Ureter (tissue), 1 donor: Measurements from ENCODE around the gene TFB2M. TPM values are rescaled to one million over a fixed set of nuclear protein-coding genes. Genes with fewer than 3 reads are reported as not detected.

Experiments used
- DNase-seq: peaks from one replicate; pipeline ENCODE4 v3.0.0-alpha.2; 2020; ENCODE audit warnings: low spot score
- total RNA-seq: library from RNA; stranded (reverse); gene quantifications from one replicate; pipeline ENCODE4 v1.2.4, GENCODE V29; 2023
- donor health status: DM: yes; HTN: yes; CAD: no.

Gene TFB2M
- total RNA-seq, 1 donor from 2014 or later, result 13.6 TPM

DNA sequence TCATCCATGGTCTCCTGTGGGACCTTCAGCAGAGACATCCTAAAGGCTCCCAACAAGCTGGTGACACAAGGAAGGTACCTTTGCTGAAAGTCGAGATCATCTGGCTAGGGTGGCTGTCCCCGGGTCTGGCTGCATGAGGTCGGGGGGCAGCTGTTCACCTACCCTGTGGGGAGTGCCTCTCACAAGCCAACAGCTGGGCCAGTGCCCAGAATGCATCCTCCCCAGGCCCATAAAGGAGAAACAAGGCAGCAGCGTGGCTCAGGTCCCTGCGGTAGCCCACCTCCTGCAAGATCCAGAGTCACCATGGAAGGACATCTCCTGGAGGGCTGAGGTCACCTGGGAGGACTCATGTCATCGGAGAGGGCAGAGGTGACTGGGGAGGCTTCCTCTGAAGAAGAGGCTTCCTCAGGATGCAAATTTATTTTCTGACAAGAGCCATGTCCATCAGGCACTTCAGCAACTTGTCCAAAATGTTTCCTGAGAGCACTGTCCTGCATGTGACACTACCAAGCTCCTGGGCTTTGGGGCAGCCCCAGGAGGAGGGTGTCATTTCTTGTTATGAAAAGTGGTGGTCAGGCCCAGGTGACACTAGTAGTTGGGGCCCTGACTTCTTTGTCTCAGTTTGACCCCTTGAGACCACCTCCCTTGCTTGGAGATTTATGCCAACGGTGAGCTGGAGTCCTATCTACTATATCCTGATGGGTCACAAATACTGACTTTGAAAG lies 52.3 kb downstream of the TFB2M start:
- no peak for DNase-seq

DNA sequence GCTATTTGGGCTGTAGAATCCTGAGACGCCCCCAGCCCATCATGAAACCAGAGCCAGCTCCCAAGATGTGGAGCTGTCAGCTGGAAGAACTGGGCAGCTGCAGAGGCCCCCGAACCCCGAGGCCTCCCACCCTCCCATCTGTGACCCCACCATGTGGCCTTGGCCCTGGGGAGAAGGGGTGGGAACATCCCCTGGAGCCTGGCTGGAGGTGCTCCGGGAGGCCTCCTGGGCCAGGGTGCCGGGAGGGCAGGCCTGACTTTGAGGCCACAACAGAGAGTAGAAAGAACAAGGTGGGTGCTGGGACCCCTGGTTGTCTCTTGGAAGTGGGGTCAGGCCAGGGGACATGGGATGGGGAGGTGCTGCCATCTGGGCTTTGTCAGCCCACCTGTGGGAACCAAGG lies 53.0 kb downstream of the TFB2M start:
- DNase-seq, result no peak

DNA sequence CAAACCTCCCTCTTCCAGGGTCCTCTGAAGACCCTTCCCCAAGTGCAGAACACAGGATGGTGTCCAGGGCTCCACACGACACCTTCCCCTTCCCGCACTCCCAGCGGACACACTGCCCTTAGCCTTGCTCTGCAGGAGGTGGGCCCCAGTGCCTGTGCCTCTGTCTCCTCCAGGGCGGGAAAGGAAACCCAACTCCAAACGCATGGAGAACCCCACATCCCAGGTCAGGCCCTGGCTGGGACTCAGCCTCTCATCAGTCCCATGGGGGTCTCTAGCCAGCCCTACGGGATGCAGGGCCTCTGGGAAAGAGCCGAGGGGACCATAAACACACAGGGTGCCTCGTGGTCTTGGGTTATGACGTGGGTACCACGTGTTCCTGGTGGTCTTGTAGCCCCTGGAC lies 53.4 kb downstream of the TFB2M start:
- no peak for DNase-seq

DNA sequence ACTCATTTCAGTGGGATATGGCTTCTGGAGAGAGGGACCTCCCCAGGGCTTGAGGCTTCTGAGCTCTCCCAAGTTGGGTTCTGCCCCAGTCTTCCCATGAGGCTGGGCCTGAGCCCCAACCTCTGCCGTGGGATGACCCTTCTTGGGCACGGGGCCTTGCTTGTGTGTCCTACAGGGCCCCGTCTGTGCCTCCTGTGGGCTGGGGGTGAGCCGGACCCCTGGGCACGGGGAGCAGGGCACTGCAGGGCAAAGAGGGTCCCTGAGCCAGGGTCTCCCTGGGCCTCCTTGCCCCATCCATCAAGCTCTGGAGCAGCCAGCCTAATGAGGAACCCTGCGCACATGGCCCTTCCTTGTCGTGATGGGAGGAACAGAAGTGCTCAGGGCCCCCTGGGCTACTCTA lies 53.8 kb downstream of the TFB2M start:
- no peak for DNase-seq

DNA sequence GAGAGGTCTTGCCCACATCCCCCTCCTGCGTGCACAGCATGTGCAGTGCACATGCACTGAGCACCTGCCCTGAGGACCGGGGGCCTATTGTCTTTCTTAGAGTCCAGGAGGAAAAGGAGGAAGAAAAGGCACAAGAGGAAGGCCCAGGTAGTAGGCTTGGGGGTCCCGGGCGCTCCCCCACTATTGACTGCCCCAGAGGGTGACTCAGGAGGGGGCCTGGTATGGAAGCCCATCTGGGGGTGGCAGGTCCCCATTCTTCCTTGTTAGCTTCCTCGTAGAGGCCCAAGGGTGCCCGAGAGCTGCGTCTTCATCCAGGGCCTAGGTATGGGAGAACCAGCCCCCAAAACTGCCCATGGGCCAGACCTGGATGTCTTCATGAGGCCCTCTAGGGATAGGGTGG lies 54.9 kb downstream of the TFB2M start:
- no peak for DNase-seq

DNA sequence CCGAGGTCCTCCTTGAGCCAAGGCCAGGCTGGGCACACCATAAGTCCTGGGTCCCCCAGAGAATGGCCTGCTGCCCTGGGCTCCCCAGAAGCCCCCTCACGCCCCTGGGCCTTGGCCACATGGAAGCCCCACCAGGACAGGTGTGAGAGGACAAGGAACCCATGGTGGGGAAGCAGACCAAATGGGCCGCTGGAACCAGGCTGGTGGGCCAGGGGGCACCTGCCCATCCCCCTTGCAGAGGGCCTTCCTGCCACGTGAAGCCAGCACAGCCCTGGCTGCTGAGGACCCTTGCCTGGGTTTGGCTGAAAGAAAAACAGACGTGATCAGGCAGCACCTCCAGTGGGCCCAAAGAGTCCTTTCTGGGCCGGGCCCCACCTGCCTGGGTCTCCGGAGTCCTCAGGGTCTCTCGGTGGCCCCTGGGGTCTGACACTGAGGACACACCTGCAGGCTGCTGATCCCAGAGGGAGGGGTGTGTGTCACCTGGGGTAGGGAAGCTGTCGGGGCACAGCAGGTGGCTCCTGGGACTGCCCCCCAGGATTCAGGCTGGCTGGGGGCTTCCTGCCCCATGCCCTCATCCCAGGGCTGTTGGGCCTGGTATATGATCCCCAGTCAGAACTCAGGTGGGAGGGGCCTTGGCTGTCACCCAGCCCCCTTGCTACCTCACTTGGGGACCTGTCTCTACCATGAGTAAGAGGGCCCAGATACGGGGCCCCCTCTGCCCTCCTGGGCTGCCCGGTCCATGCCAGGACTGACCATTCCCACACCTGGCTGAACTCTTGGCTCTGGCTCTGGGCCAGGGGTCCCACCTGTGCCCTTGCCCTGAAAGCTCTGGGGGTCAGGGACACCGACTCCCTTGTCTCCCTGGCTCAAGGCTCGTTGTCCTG lies 55.7 kb downstream of the TFB2M start:
- no peak for DNase-seq

- no peak for DNase-seq
Observed at GRCh38 chr1:246508897-246509688, 57.0 kb downstream of the TFB2M start.

DNA sequence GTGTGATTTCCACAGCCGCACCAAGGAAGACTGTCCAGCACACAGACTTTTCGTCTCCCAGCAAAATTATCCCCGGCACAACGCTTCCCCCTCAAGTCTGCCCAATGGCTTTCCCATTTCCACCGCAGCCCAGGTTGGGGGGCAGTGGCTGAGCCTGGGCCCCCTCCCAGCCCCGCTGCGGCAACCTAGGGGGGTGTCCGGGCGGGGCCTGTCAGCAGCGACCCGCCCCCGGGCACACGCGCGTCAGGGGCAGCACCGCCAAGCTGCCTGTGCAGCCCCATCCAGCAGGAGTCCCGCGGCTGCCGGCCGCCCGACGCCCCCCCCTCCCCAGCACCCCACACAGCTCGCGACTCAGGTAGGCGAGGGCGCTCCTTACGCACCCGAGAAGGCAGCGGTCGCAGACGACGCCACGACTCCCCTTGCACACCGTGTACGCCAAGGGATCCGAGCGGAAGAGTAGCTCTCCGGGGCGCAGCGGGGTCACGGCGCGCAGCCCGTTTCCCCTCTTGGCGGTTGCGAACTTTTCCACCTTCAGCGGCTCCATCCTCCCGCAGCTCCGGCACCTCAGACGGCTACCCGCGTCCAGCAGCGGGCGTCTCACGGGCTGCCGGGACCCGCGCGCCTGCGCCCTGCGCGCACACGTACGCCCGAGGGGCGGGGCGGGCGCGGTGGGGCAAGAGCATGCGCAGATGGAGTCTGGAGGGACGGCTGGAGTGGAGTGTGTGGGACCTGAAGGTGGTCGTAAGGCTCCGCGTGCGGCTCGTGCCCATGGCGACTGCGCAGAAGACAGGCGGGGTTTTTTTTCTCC lies 59.2 kb downstream of the TFB2M start, which contains the start of gene SMYD3:
Gene SMYD3 (minus strand): TSS at position 606 of the 808 bp plus-strand sequence.
- peak; percentile 58 for DNase-seq

DNA sequence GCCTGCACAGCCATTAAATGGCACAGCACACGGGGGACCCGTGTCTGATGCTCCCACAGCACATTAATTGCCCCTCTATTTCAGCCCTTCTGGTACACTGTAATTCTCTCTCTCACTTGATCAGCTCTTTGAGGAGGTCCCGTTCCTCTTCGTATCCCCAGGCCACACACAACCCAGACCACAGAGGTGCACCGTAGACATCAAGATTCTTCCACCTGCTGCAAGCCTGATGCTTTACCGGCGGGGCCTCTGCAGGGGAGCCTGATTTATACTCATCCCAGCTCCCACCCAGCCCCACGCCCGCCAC lies 59.7 kb downstream of the TFB2M start:
- no peak for DNase-seq

DNA sequence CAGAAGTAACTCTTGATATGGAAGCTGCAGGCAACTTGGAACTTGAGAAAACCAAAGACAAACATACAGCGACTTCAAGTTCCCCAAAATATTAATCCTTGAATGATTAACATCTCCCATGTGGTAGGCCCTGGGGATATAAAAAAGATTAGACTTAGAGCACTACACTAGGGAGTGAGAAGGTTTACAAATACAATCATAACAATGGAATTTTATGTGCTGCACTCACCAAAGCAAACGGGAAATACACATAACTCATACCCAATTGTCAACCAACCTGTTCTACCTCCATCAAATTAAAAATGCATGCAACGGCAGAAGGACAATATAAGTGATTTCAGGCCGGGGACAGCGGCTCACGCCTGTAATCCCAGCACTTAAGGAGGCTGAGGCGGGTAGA lies 62.7 kb downstream of the TFB2M start:
- no peak for DNase-seq

DNA sequence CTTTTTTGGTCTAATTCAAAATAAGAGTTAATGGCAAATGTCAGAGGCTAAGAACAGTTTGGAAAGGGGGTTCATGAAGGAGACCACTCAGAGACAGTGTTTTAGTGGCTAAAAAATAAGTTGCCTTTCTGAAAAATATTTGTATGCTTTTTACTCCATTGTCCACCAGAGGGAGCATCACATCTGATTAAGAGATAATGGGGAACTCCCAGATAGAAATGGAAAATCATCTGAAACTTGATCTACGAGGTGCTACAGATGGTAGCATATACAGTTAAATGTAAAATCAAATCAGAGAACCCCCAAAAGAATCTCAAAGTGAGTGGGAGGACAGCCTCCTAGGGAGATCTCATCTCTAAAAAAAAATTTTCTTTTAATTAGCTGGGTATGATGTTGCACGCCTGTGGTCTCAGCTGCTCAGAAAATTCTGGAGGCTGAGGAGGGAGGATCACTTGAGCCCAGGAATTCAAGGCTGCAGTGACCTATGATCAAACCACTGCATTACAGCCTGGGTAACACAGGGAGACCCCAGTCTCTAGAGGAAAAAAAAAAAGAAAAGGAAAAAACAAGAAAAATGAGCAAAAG lies 68.6 kb downstream of the TFB2M start:
- no peak for DNase-seq

- peak; percentile 67 for DNase-seq
Observed at GRCh38 chr1:246492611-246493245, 73.3 kb downstream of the TFB2M start.

- no peak for DNase-seq
Observed at GRCh38 chr1:246491551-246492053, 74.5 kb downstream of the TFB2M start.

Other genes starting within 250 kb of the TFB2M start
- 29.3 TPM for gene SMYD3, start 59.0 kb downstream of the TFB2M start, total RNA-seq
- 37.2 TPM for gene CNST, start 195 bp upstream of the TFB2M start, total RNA-seq
- gene SCCPDH, start 158.1 kb upstream of the TFB2M start, total RNA-seq, result 108 TPM